Pons (tissue), 1 donor: ENCODE data around the gene JOSD2.

Experiments used
- DNase-seq: peaks from one replicate; pipeline ENCODE4 v3.0.0-alpha.2; 2016; ENCODE audit warnings: low spot score

JOSD2 gene, protein sequence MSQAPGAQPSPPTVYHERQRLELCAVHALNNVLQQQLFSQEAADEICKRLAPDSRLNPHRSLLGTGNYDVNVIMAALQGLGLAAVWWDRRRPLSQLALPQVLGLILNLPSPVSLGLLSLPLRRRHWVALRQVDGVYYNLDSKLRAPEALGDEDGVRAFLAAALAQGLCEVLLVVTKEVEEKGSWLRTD

DNA sequence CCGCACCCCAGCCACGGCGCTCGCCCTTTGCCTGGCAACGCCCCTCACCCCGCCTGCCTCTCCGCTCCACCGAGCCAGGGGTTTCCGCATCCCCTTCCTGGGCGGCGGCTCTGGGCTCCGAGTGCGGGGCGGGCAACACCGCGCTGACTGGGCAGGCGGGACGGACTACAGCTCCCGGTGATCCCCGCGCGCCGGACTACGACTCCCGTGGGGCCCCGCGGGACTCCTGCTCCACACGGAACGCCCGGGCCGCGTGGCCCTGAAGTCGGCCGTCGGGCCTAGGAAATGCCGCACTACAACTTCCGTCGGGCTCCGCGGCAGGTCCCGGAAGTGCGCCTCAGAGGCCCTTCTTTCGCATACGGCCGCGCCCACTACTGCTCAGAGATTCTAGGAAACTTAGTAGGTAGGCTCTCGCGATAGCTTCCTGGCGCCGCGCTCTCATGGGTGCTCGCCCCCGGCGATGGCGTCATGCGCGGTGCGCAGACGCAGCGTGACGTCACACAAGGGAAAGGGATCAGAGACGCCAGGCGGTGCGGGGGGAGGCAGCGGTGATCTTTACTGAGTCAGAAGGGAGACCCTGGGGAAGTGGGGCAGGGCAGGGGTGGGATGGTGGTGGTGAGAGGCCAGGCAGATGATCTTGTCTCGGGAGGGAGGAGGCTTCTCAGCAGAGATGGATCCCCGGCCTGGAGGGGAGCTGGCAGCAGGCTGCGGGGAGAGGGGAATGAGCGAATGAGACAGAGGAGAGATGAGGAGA lies at the start of gene JOSD2:
JOSD2 (minus strand) TSS at position 123 of the 754 bp plus-strand sequence. CDS start 760 bp downstream, outside the sequence.
- peak; percentile 97 for DNase-seq

DNA sequence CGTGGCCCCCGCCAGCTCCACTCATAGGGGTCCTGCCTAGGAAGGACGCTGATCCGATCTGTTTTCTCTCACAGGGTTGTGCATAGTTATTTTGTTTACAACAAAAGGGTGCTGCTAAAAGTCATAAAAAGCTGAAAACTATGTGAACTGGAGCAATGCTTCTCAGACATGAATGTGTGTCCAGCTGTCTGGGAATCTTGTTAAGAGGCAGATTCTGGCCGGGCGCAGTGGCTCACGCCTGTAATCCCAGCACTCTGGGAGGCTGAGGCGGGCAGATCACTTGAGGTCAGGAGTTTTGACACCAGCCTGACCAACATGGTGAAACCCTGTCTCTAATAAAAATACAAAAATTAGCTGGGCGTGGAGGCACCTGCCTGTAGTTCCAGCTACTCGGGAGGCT lies 48.6 kb upstream of the JOSD2 start:
- no peak for DNase-seq

DNA sequence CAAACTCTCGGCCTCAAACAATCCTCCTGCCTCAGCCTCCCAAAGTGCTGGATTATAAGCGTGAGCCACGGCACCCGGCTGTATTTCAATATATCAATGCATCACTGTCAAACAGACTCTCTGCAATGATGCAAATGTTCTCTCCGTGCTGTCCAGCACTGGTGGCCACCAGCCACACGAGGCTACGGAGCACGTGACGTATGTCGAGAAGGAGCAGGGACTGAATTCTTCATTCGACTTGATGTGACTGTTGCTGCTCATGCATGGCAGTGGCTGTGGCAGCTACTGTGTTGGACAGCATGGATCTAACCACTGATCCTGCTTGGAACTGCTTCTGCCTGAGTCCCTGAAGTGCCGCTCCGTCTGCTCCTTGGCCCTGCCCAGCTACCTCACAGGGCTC lies 47.5 kb upstream of the JOSD2 start:
- no peak for DNase-seq

DNA sequence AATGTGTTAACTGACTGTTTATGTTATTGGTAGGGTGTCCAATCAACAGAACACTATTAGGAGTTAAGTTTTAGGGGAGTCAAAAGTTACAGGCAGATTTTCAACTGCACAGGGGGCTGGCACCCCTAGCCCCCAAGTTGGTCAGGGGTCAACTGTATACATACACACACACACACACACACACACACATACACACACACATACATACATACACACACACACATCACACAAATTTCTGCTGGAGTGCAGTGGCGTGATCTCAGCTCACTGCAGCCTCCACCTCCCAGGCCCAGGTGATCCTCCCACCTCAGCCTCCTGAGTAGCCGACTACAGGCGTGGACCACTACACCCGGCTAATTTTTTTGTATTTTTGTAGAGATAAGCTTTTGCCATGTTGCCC lies 47.0 kb upstream of the JOSD2 start:
- no peak for DNase-seq

DNA sequence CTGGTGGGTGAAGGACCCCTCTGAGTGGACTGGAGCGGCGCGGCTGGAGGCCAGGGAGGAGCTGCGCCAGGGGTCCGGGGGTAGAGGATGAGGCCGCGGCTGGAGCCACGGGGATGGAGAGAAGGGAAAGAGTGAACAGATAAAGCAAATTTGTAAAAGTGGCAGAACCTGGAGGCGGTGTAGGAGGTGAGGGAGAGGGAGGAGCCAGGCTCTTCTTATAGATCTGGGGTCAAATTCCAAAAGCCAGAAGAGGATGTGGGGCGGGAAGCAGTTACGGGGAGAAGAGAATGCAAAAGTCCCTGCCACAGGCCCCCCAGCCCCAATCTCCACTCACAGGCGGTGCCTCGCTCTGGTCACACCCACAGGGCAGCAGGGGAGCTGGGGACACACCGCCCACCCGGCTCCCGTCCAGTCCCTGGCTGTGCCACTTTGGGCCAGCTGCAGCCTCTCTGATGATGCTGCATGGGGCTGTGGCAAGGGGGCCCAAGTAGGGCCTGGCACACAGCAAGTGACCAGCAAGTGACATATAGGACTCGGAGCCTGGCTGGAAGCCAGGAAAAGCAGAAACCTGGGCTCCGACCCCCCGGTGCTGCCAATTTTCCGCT lies 46.1 kb upstream of the JOSD2 start:
- DNase-seq = no peak

DNA sequence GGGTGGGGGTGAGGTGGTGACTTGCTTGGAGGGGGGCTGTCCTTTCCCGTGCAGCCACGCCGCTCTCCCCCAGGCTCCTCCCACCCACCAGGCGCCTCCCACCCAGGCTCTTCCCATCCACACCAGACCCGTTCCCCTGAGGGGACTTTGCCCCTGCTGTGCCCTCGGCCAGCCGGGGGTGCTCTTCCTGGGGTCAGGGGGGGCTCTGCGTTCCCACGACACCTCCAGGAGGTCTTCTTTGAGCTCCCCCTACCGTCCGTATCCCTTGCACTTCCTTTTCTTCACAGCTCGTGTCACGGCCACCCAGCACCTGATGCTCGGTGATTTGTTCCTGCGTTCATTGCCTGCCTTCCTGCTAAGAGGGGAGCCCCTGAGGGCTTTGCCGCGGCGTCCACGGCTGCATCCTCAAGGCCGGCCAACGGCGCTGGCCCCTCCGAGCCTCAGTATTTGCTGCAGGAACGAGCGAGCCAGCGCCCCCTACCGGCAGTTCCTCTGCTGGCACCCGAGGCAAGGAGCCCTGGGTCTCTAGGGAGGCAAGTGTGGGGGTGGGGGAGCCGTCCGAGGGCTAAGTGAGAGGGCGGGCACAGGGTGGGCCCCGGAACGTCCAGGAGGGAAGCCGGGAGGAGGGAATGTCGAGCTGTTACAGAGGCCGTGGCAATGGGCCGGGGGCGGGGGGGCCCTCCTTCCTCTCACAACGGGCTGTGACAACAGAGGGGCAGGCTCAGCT lies 45.5 kb upstream of the JOSD2 start:
- DNase-seq = peak; percentile 67

DNA sequence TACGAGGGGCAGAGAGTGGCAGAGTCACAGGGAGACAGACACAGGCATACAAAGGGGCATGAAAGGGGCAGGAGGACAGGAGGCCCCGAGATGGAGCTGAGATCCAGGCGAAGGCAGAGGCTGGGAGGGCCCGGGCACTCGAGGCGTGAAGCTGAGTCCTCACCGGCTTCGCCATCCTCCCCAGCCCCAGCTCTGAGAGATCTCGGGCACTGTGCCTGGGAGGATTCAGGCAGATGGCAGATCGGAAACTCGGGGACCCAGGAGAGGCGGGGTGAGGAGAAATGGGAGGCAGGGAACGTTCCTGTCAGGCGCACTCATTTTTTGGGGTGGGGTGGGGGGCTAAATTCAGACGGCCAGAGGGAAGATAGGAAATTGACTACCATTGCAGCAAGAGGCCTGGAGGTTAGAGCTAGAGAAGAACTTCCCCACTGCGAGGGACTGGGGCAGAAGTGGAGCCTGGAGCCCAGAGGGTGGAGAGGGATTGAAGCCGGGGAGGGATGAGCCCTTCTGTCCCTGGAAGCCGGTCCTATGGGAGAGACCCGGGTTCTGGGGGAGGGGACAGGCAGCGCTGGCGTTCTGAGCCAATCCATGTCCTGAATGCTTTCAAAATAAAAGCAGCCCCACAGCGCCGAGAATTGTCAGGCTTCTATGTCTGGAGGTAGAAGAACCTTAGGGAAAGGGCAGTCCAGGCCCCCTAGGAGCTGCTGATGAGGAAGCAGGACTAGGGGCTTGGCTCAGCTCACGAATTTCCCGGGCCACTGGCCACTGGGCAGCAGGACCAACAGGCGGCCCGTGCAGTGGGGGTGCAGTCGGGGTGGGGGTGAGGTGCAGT lies 44.7 kb upstream of the JOSD2 start:
- DNase-seq = no peak

DNA sequence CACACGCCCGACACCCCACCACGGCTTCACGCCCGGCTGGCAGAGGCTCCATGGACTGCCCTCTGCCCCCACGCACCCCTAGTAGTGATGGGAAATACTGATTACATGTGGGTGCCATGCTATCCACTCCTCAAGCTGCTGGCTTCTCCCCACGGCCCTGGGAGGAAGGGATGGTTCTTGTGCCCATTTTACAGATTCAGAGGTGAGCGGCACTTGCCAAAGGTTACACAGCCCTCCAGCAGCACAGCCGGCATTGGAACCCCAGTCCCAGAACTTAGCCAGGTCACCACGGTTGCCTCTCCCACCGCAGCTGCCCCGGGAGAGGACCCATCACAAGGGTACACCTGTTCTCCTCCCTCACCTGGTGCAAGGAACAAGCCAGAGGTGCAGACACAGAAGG lies 44.0 kb upstream of the JOSD2 start:
- DNase-seq = no peak

DNA sequence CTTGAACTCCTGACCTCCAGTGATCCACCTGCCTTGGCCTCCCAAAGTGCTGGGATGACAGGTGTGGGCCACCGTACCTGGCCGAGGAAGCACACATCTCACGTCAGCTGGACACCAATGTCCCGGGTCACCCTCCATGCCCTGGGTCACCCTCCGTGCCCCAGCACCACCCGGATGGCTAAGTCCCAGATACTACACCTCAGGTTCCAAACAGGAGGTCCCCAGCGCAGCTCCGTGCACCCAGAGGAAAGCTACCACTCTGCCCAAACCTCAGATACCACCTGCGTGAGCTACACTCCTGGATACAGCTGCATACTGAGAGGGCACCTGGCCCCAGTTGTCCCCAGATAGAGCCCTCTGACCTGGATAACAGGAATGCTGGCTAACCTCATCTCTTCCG lies 43.2 kb upstream of the JOSD2 start:
- no peak for DNase-seq

DNA sequence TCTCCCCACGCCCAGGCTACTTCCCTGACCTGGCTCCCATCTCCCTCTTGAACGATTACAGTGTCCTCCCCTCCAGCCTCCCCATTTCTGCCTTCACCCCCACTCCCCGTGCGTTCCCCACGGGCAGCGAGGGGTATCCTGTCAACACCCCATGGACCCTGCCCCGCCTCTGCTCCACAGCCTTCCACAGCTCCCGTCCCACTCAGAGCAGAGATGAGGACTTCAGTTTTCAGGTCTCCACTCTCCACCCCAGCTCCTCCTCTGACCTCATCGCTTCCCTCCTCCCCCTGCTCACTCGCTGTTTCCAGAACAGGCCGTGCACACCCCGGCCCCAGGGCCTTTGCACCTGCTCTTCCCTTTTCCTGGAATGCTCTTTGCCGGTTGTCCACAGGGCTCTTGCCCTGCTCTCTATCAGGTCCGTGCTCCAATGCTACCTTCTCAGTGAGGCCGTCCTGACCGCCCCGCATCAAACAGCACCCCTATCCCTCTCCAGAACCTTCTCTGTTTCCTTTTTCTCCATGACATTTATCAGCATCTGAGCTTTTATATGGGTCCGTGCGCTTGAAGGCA lies 42.2 kb upstream of the JOSD2 start:
- no peak for DNase-seq

DNA sequence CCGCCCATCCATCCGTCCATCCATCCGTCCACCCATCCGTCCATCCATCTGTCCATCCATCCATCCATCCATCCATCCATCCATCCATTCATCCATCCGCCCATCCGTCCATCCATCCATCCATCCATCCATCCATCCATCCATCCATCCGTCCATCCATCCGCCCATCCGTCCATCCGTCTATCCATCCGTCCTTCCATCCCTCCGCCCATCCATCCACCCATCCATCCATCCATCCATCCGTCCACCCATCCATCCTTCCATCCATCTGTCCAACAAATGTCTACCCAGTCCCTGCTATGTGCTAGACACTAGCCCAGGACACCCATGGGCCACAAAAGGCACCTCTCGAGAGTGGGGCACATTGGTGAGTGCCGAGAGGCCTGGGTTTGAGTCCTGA lies 41.5 kb upstream of the JOSD2 start:
- DNase-seq = no peak

DNA sequence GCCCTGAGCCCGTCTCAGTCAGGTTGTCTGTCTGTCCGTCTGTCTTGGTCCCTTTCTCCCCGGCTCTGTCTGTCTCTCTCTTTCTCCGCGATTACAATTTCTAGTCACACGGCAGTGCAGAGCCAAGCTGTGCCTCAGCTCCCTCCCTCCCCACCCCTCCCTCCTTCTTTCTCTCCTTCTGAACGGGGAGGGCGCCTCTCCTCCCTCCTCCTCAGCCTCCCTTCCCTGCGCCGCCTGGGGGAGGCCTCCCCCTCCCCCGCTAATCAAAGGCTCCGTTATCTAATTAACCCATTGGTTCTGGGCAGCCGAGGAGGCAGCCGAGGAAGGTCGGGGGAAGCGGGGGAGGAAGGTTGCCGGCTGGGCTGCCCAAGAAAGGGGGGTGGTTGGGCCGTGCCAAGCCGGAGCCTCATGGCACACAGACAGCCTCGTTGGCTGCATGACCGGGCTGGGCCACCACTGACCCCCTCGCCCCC lies 40.8 kb upstream of the JOSD2 start:
- peak; percentile 89 for DNase-seq

DNA sequence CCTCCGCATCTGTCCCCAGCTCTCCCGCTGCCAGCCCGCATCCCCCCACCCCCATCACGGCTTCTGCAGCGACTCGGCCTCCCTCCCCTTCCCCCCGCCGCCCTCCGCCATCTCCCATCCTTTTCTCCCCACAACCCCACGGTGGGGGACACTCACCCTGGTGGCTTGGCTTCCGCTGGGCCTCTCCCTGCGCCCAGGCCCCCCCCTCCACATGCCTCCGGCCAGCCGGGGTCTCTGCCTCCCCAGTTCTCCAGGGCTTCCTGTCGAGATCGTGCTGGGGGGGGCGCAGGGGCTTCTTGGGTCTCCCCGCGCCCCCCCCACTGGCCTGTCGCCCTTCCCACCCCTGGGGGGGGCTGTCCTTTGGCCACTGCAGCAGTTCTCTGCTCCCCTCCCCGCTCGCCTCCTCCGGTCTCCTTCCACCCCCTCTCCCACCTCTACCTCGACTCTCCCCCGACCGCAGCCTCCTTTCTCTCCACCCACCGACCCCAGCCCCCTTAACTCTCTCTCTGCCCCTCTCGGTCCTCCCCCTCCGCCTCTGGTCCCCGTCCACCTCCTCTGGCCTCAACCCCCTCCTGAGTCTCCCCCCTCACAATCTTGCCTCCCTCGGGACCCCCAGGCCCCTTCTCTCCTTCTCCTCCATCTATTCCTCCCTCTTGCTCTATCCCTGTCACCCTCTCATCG lies 40.2 kb upstream of the JOSD2 start:
- no peak for DNase-seq

DNA sequence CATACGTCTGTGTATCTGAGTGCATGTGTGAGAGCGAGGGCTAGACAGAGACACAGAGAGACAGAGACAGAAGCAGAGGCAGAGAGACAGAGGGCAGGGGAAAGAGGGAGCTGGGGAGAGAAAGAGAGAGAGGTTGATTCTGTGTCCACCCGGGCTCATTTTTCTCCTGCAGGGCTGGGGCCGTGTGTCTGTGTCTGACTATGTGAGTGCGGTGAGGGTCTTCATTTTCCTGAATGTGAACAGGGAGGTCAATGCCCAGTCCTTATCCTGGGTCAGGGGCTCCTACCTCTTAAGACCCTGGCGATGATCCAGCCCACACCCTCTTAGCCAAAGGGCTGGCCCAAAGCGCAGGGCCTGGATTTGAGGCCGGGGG lies 39.6 kb upstream of the JOSD2 start:
- DNase-seq = no peak

DNA sequence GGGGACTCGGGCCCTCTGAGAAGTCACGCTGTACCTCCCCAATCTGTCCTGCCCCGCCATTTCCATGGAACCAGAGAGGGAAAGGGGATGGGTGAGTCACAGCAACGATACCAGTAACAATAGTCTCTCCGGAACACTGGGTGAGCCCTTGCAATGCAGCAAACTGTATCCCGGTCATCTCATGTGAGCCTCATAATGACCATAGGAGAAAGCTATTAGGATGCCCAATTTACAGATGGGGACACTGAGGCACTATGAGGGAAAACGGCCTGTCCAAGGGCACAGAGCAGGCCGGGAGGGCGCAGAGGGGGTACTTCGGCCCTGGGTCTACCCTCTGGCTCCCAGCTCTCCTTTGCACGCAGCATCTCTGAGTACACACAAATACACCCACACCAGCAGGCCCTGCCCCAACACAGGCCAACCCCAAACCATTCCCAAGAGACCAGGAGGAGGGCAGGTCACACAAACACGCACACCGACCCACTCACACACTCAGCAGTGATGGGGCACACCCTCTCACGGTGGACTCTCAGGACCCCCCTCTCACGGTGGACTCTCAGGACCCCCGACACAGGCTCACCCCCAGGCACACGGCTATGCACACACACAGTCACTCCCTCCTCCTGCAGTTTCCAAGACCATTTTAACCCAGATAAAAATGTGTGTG lies 39.1 kb upstream of the JOSD2 start:
- DNase-seq = no peak

DNA sequence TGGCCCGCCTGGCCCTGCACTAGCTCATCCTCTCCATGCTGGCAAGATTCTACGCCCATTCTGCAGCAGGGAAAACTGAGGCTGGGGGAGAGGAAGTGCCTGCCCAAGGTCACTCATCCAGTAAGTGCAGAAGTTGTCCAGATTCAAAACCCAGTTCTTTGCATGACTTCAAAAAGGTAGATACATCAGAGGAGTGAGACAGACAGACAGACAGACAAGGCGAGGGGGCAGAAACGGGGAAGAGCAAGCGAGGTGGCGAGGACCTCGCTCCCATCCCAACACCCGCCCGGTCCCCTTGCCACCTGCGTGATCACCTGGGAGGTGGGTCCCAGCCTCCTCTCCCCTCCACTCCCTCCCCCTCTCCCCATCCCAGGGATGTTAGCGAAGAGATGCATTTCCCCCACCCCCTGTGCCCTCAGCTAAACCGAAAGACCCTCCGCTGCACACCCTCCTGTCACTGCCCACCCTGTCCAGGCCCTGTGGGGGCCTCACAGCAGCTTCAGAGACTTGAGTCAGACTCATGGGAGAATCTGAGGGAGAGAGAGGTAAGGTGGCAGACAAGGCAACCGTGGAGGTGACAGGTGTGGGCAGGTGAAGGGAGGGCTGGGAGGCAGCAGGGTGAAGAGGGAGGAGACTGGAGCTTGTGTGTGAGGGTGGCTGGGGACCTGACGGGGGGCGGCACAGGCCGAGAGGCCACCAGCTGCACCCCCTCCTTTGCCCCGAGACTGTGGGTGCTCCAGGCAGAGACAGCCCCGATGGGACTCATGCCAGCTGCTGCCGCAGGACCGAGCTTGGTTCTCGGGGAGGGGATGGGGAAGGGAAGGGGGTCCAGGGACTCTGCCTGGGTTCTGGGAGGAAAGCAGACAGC lies 38.3 kb upstream of the JOSD2 start:
- no peak for DNase-seq

DNA sequence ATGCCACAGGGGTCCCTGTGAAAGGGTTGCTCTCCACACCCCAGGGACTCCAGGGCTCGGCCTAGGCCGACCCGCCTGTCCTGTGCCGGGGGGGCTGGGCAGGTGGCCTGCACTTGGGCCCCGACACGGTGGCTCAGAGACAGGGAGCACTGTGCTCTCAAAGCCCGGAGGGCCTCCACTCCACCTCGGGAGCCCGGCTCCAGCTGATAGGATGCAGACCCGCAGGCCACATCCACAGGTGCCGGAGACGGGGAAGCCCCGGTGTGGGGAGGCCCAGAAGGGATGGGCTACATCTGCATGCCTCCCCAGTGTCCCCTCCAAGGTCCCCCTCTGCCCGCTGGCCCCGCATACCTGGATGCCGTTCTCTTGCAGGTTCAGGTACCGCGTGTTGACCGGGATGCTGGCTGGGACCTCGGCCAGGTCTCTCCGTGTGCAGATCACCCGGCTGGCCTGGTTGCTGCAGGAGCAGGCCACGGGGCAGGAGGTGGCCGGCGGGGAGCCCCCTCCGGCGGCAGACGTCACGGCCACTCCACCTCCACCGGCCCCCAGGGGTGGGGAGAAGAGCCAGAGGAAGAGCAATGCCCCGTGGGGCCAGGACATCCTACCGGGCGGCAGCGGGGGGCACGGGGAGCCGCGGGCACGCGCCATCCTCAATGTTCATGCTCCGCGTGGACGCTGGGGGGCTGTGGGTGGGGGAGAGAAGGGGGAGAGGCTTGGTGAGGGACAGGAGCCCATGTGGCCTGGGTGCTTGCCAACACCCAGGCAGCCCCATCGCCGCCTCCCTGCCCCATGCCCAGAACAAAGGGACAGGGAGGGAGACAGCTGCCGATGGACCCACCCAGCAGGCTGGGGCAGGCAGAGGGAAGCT lies 37.4 kb upstream of the JOSD2 start:
- DNase-seq = peak; percentile 86
